Measurements from ENCODE around the gene NUP93. TPM values are rescaled to one million over a fixed set of nuclear protein-coding genes. Genes with fewer than 3 reads are reported as not detected.
"Not testable (repeated sequence)": the region's sequence is repeated elsewhere in the genome, so short reads cannot be mapped to it uniquely, and the experiment has no call there.

The NUP93 gene
- total RNA-seq, 1 experiment from 2014 or later: 102 TPM

- H3K4me3 ChIP-seq; DNase-seq (ENCODE audit: low read depth in 1 of 2, low spot score in 2 of 2); H3K9me3 ChIP-seq (replicated peaks); H3K27me3 ChIP-seq (replicated peaks): not testable (repeated sequence)
- peaks cover 30% of the 10 kb centered on the region for H3K36me3 ChIP-seq
- H3K27ac ChIP-seq: peak overlapping the region; percentile 48
- peaks cover 34% of the 10 kb centered on the region for H3K4me1 ChIP-seq (replicated peaks)
These were observed 77.7 kb downstream of the NUP93 start for GRCh38 chr16:56807676-56808067.

- Histone ChIP-seq H3K27me3 (replicated peaks) (no peaks in the 10 kb centered on the region), H3K4me1 (replicated peaks) (peaks cover 67% of the 10 kb centered on the region), H3K36me3 (peaks cover 15% of the 10 kb centered on the region), H3K27ac (no peak overlapping the region), H3K4me3 (no peak overlapping the region), H3K9me3 (replicated peaks) (no peaks in the 10 kb centered on the region)
- DNase-seq (ENCODE audit: low read depth in 1 of 2, low spot score in 2 of 2): no peak
These were observed 81.0 kb downstream of the NUP93 start for GRCh38 chr16:56810954-56811353.

- H3K27me3 ChIP-seq (replicated peaks); H3K36me3 ChIP-seq; DNase-seq (ENCODE audit: low read depth in 1 of 2, low spot score in 2 of 2); H3K4me3 ChIP-seq; H3K9me3 ChIP-seq (replicated peaks); H3K27ac ChIP-seq: not testable (repeated sequence)
- peaks cover 61% of the 10 kb centered on the region for H3K4me1 ChIP-seq (replicated peaks)
These were observed 81.7 kb downstream of the NUP93 start for GRCh38 chr16:56811602-56812001.

- H3K4me1 ChIP-seq (replicated peaks): peaks cover 49% of the 10 kb centered on the region
- 0 out of 2 replicates have a peak overlapping the region, but pooled peaks have one; percentile 5 for H3K27ac ChIP-seq
- H3K36me3 ChIP-seq: peaks cover 6% of the 10 kb centered on the region; the same call in 1 of the 2 replicates
- H3K27me3 ChIP-seq (replicated peaks): no peaks in the 10 kb centered on the region
- H3K4me3 ChIP-seq: no peak overlapping the region
- no peaks in the 10 kb centered on the region for H3K9me3 ChIP-seq (replicated peaks)
- no peak for DNase-seq (ENCODE audit: low read depth in 1 of 2, low spot score in 2 of 2)
These were observed 83.0 kb downstream of the NUP93 start for GRCh38 chr16:56812884-56813283.

- H3K36me3 ChIP-seq: peaks cover 11% of the 10 kb centered on the region; the same call in 1 of the 2 replicates
- H3K4me3 ChIP-seq: no peak overlapping the region
- H3K4me1 ChIP-seq (replicated peaks): peaks cover 49% of the 10 kb centered on the region
- no peaks in the 10 kb centered on the region for H3K9me3 ChIP-seq (replicated peaks)
- DNase-seq (ENCODE audit: low read depth in 1 of 2, low spot score in 2 of 2): peak; percentile 53 to 62
- H3K27ac ChIP-seq: peak overlapping the region; percentile 24
- H3K27me3 ChIP-seq (replicated peaks): no peaks in the 10 kb centered on the region
These were observed 84.9 kb downstream of the NUP93 start for GRCh38 chr16:56814537-56815432.

GRCh38 chr16:56815721-56816120, 85.8 kb downstream of the NUP93 start:
- DNase-seq (ENCODE audit: low read depth in 1 of 2, low spot score in 2 of 2): no peak
- no peak overlapping the region for H3K4me3 ChIP-seq
- H3K36me3 ChIP-seq: peaks cover 19% of the 10 kb centered on the region
- no peak overlapping the region for H3K27ac ChIP-seq
- no peaks in the 10 kb centered on the region for H3K9me3 ChIP-seq (replicated peaks)
- no peaks in the 10 kb centered on the region for H3K27me3 ChIP-seq (replicated peaks)
- H3K4me1 ChIP-seq (replicated peaks): peaks cover 49% of the 10 kb centered on the region

- H3K4me3 ChIP-seq: no peak overlapping the region
- peaks cover 38% of the 10 kb centered on the region for H3K4me1 ChIP-seq (replicated peaks)
- H3K27ac ChIP-seq: no peak overlapping the region
- DNase-seq (ENCODE audit: low read depth in 1 of 2, low spot score in 2 of 2): no peak
- H3K36me3 ChIP-seq: peaks cover 26% of the 10 kb centered on the region
- H3K27me3 ChIP-seq (replicated peaks): no peaks in the 10 kb centered on the region
- H3K9me3 ChIP-seq (replicated peaks): no peaks in the 10 kb centered on the region
These were observed 87.1 kb downstream of the NUP93 start for GRCh38 chr16:56817056-56817455.

- Histone ChIP-seq H3K9me3 (replicated peaks) (no peaks in the 10 kb centered on the region), H3K4me3 (no peak overlapping the region), H3K4me1 (replicated peaks) (peaks cover 30% of the 10 kb centered on the region), H3K27ac (no peak overlapping the region), H3K36me3 (peaks cover 30% of the 10 kb centered on the region), H3K27me3 (replicated peaks) (no peaks in the 10 kb centered on the region)
- DNase-seq (ENCODE audit: low read depth in 1 of 2, low spot score in 2 of 2): no peak
These were observed 88.0 kb downstream of the NUP93 start for GRCh38 chr16:56817938-56818337.

GRCh38 chr16:56823081-56823733, 93.3 kb downstream of the NUP93 start:
- Histone ChIP-seq H3K27me3 (replicated peaks) (no peaks in the 10 kb centered on the region), H3K9me3 (replicated peaks) (no peaks in the 10 kb centered on the region), H3K36me3 (peaks cover 60% of the 10 kb centered on the region), H3K27ac (no peak overlapping the region), H3K4me3 (no peak overlapping the region), H3K4me1 (replicated peaks) (no peaks in the 10 kb centered on the region)
- no peak for DNase-seq (ENCODE audit: low read depth in 1 of 2, low spot score in 2 of 2)

GRCh38 chr16:56824331-56824730, 94.4 kb downstream of the NUP93 start:
- no peak overlapping the region for H3K27ac ChIP-seq
- DNase-seq (ENCODE audit: low read depth in 1 of 2, low spot score in 2 of 2): no peak
- no peaks in the 10 kb centered on the region for H3K9me3 ChIP-seq (replicated peaks)
- H3K4me1 ChIP-seq (replicated peaks): no peaks in the 10 kb centered on the region
- no peaks in the 10 kb centered on the region for H3K27me3 ChIP-seq (replicated peaks)
- H3K4me3 ChIP-seq: no peak overlapping the region
- H3K36me3 ChIP-seq: peaks cover 62% of the 10 kb centered on the region

GRCh38 chr16:56824804-56825203, 94.9 kb downstream of the NUP93 start:
- H3K9me3 ChIP-seq (replicated peaks): no peaks in the 10 kb centered on the region
- no peak overlapping the region for H3K27ac ChIP-seq
- DNase-seq (ENCODE audit: low read depth in 1 of 2, low spot score in 2 of 2): no peak
- no peaks in the 10 kb centered on the region for H3K4me1 ChIP-seq (replicated peaks)
- H3K4me3 ChIP-seq: no peak overlapping the region
- peaks cover 65% of the 10 kb centered on the region for H3K36me3 ChIP-seq
- no peaks in the 10 kb centered on the region for H3K27me3 ChIP-seq (replicated peaks)

- Histone ChIP-seq H3K36me3 (peaks cover 61% of the 10 kb centered on the region), H3K4me3 (no peak overlapping the region), H3K27ac (no peak overlapping the region), H3K4me1 (replicated peaks) (no peaks in the 10 kb centered on the region), H3K27me3 (replicated peaks) (no peaks in the 10 kb centered on the region), H3K9me3 (replicated peaks) (no peaks in the 10 kb centered on the region)
- DNase-seq (ENCODE audit: low read depth in 1 of 2, low spot score in 2 of 2): no peak
These were observed 95.9 kb downstream of the NUP93 start for GRCh38 chr16:56825826-56826225.

- no peak for DNase-seq (ENCODE audit: low read depth in 1 of 2, low spot score in 2 of 2)
- H3K27me3 ChIP-seq (replicated peaks): no peaks in the 10 kb centered on the region
- H3K4me3 ChIP-seq: no peak overlapping the region
- H3K4me1 ChIP-seq (replicated peaks): no peaks in the 10 kb centered on the region
- H3K9me3 ChIP-seq (replicated peaks): no peaks in the 10 kb centered on the region
- no peak overlapping the region for H3K27ac ChIP-seq
- peaks cover 63% of the 10 kb centered on the region for H3K36me3 ChIP-seq
These were observed 98.7 kb downstream of the NUP93 start for GRCh38 chr16:56828647-56829046.

GRCh38 chr16:56830669-56831068, 100.7 kb downstream of the NUP93 start:
- no peak overlapping the region for H3K4me3 ChIP-seq
- no peak overlapping the region for H3K27ac ChIP-seq
- no peaks in the 10 kb centered on the region for H3K27me3 ChIP-seq (replicated peaks)
- no peaks in the 10 kb centered on the region for H3K4me1 ChIP-seq (replicated peaks)
- H3K9me3 ChIP-seq (replicated peaks): no peaks in the 10 kb centered on the region
- peaks cover 68% of the 10 kb centered on the region for H3K36me3 ChIP-seq
- DNase-seq (ENCODE audit: low read depth in 1 of 2, low spot score in 2 of 2): no peak

All from SJSA1 (cell line).